ENCODE measurements around the gene CD6.

DNA sequence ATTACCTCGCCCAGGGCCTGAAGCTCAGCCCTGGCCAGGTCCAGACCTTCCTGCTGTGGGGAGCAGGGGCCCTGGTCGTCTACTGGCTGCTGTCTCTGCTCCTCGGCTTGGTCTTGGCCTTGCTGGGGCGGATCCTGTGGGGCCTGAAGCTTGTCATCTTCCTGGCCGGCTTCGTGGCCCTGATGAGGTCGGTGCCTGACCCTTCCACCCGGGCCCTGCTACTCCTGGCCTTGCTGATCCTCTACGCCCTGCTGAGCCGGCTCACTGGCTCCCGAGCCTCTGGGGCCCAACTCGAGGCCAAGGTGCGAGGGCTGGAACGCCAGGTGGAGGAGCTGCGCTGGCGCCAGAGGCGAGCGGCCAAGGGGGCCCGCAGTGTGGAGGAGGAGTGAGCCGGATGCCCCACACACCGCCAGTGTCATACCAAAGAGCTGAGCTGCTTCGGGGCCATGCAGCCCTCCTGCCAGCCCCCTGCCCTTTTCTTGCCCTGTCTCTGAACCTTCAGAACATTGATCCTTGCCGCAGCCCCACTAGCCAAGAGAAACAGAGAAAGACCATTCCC lies 49.6 kb upstream of the CD6 start:
- TF ChIP-seq, protein P1, sequence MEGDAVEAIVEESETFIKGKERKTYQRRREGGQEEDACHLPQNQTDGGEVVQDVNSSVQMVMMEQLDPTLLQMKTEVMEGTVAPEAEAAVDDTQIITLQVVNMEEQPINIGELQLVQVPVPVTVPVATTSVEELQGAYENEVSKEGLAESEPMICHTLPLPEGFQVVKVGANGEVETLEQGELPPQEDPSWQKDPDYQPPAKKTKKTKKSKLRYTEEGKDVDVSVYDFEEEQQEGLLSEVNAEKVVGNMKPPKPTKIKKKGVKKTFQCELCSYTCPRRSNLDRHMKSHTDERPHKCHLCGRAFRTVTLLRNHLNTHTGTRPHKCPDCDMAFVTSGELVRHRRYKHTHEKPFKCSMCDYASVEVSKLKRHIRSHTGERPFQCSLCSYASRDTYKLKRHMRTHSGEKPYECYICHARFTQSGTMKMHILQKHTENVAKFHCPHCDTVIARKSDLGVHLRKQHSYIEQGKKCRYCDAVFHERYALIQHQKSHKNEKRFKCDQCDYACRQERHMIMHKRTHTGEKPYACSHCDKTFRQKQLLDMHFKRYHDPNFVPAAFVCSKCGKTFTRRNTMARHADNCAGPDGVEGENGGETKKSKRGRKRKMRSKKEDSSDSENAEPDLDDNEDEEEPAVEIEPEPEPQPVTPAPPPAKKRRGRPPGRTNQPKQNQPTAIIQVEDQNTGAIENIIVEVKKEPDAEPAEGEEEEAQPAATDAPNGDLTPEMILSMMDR (IDR thresholded peaks at IDR 0.05), result no peak
- TF ChIP-seq POLR2A (IDR thresholded peaks at IDR 0.05), result no peak

All from lower leg skin (tissue), 3 donors.